NCI-H1930 (cell line): ENCODE results near the gene ARL17B.
A peak's percentile ranks its signal among the peaks of the same experiment; 100 is the strongest.
"Not testable (repeated sequence)": the region's sequence is repeated elsewhere in the genome, so short reads cannot be mapped to it uniquely, and the experiment has no call there.

Source experiments
- DNase-seq, 2 experiments: peaks; one replicate each; lab custom pipeline; 2025; lab: John Stamatoyannopoulos, UW

ARL17B gene

DNA sequence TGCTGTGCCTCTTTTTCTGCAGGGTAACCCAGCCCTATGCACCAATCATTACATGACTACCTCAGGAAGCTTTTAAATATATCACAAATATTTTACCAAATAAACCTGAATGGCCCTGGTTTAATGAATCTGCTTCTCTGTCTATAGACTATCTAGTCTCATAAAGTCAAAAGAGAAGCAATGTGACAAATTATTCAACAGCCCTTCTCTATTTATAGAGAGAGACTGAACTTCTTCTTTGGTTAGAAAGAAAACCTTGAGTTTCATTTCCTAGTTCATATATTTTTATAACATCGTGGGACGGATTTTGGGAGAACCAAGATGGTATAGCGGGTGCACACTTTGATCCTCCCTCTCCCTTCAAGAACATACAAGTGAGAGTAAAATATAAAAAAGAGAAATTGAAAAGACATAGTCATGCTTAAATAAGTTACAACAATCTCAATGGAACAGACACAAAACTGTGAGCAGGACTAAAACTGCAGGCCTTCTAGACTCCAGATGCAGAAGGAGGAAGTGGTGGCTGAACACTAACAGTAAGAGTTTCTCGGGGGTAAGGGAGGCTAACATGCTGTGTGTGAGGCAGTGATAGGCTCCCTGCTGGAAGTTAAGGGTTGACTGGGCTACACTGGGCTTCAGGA lies 70.5 kb downstream of the ARL17B start:
- DNase-seq, result not testable (repeated sequence)

DNA sequence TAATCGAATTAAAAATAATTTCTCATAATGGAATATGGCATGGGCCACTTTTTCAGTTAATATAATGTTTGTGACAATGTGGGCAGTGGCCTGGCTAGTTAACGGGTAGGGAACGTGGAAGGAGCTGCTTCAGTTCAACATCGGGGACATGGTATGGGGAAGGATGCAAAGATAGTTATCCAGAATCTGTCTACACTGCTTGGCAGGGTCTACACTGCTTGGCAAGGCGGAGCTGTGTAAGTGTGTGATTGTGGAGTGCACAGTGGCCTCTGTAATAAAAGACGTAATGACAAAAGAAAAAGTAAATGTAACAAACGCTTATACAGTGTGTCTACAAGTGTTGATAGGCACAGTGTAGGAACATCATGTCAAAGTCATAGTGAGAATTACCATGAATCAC lies 74.0 kb downstream of the ARL17B start:
- DNase-seq, result not testable (repeated sequence)

DNA sequence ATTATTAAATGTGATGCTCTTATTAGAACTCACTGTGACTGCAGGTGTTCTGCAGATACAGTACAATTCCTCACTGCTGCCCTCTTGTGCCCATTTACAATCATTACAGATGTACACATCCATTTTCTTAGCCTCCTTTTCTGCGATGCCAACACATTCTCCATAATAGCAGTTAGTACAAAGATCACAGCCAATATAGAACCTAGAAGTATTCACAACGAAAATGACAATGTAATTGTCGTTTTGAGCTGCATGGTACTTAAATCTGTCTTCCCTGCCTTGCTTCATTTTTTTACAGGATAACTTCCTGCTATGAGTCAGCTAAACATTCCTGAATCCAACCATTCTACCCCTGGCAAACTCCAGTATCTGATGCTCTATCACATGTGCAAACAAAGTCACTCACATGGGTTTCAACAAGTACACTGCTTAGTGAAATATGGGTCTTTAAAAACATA lies 74.8 kb downstream of the ARL17B start:
- peak; percentile 17 to 62 for DNase-seq

DNA sequence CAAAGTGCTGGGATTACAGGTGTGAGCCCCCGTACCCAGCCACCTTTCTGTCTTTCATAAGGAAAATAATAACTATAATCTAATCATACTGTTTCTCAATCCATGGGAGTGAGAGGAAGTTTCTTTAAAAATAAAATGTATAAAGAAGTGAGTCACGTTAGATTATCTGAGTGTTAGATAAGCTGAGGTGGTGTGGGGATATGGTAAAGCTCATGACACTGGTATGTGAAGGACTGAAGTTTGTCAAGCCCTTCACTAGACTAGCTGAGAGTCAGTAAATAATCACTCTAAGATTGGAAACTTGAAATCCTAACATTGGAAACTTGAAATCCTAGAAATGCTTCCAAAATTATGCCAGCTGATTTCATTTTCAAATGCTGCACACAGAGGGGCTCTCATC lies 76.1 kb downstream of the ARL17B start:
- not testable (repeated sequence) for DNase-seq

DNA sequence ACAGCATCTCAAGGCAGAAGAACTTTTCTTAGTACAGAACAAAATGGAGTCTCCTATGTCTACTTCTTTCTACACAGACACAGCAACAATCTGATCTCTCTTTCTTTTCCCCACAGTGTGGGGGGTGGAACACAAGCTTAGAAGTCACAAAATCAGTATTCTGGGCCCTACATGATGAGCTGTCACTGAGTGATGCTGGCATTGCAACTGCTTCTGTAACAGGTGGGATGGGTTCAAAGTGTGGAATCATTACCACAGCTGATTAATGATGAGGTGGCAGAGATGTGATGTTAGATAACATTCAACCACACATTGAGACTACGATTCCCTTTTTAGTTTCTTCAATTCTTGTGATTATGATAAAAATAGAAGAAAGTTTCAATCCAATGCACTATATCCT lies 77.1 kb downstream of the ARL17B start:
- not testable (repeated sequence) for DNase-seq

DNA sequence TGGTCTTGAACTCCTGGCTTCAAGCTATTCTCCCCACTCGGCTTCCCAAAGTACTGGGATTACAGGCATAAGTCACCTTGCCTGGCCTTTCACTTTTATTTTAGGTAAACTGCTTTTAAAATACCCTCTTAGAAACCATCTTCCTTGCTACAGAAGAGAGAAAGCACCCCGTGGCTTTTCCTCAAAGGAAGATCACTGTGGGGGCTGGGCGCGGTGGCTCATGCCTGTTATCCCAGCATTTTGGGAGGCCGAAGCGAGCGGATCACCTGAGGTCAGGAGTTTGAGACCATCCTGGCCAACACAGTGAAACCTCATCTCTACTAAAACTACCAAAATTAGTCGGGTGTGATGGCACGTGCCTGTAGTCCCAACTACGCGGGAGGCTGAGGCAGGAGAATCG lies 78.9 kb downstream of the ARL17B start:
- not testable (repeated sequence) for DNase-seq

DNA sequence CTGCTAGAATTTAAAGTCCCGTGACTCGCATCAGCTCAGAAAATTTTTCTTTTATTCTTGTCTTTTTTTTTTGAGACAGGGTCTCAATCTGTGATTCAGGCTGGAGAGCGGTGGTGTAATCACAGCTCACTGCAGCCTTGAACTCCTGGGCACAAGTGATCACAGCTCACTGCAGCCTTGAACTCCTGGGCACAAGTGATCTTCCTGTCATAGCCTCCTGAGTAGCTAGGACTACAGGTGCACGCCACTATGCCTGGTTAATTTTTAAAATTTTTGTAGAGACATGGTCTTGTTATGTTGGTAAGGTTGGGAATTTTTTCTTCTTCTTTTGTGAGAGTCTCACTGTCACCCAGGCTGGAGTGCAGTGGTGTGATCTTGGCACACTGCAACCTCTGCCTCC lies 80.2 kb downstream of the ARL17B start:
- not testable (repeated sequence) for DNase-seq

DNA sequence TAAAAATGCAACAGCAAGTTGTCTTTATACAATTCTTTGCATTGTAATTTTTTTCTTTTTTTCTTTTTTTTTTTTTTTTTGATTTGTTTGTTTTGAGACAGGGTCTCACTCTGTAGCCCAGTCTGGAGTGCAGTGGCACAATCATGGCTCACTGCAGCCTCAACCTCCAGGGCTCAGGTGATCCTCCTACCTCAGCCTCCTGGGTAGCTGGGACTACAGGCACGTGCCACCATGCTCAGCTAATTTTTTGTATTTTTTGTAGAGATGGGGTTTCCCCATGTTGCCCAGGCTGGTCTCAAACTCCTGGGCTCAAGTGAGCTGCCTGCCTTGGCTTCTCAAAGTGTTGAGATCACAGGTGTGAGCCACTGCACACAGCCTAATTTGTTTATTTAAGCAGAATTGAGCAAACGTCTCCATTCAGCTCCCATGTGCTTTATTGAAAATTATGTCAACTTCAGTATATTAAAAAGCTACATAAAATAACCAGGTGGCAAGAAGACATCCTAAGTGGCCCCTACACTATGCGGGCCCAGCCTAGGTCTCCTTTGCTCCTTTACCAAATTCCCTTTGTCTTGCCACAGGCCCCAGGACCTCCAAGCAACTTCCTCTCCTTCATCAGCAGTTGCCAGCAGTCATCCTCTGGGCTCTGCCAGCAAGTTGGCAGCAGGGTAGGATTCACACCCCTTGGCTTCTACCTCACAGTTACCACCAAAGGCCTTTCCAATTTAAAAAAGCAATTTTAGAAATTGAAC lies 84.7 kb downstream of the ARL17B start:
- not testable (repeated sequence) for DNase-seq

DNA sequence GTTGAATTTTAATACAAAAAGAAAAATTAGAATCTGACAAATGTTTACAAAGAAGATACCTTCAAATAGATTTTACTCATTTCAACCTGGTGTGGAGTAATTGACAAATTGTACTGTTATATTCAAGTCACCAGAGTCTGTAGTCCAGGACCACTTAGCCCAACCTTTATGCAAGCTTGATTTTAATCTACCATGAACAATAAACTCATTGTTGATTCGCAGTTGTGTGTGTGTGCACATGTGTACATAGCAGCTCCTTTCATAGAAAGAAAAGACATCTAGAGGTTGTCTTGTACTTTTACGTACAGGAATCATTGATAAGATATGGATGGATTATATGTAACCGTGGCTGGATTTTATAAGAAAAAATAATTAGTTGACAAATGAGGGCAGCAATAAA lies 87.3 kb downstream of the ARL17B start:
- DNase-seq, result no peak

DNA sequence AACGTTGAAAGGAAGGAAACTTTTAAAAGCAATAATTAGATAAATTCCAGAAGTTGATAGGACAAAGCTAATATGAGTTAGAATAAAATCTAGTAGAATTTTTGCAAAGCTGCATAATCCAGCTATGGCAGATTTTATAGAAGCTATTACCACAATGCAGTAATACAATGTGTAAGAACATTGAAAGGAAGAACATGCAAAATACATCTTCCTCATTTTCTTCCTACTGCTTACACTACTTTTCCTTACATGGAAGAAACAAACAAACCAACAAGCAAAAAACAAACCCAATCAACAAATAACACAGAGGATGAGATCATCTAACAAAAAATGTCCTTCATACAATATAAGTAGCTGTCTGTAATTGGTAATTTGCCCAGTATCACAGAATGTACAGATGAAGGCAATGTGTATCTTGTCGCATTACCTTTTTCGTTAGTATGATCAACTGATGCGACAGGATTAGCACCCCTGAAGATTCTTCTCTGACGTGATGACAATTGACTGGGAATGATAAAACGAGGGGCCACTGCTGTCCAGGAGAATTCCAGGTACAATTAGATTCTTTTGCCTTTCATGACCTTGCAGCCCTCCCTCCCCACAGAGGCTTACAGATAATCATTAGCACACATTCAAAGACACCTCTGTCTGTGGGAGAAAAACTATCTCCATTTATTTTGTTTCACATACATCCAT lies 87.9 kb downstream of the ARL17B start:
- no peak for DNase-seq

DNA sequence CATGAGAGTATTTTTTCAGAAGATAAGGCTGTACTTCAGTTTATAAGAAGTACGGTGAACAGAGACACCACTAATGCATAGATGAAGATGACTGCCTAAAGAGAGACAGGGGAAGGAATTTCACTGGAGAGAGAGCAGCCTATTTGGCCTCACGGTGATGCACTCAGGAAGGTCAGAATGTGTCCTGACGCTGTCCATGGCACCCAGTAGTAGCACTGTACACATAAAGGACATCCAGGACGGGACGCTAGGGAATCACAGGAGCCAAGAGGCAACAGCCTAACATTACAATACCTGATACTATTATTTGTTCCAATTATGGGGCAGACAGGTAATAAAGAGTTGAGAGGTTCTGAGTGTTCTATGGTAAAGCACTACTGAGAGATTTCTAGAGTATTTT lies 91.5 kb downstream of the ARL17B start:
- DNase-seq, result no peak

DNA sequence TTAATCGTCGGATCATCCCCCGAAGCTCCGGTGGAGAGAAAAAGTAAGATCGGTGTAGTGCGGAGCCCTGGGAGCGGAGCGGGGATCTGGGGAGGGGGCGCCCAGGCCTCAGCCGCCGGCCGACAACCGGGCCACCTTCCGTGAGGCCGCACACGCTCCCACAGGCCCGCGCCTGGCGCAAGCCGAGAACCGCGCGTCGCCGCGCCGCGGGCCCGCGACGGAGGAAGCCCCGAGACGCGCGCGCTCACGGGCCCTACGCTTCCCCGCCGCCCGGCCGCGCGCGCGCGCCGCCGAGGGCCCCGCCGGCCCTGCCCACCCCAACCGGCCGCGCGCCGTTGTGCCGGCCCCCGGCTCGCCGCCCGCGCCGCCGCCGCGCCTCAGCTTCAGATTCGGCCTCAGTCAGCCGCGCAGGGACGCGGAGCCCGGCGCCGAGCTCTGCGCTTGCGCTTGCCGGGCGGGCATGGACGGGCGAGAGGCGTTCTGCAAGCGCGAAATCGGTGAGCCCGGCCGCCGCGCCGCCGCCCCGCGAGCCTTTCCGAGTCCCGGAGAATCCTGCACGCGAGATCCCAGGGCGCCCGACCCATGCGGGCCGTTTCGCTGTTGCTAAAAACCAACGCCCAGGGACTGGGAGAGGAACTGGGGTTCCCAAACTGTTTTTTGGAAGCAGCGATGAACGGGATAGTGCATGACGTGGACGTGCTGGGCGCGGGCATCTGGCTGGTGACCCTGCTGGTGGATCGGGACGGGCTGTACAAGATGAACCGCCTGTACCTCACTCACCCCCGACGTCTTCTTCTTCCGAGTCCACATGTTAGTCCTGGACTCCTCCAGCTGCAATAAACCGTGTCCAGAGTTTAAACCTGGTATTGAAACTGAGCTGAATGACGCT lies 94.7 kb downstream of the ARL17B start:
- peak; percentile 61 to 88 for DNase-seq

DNA sequence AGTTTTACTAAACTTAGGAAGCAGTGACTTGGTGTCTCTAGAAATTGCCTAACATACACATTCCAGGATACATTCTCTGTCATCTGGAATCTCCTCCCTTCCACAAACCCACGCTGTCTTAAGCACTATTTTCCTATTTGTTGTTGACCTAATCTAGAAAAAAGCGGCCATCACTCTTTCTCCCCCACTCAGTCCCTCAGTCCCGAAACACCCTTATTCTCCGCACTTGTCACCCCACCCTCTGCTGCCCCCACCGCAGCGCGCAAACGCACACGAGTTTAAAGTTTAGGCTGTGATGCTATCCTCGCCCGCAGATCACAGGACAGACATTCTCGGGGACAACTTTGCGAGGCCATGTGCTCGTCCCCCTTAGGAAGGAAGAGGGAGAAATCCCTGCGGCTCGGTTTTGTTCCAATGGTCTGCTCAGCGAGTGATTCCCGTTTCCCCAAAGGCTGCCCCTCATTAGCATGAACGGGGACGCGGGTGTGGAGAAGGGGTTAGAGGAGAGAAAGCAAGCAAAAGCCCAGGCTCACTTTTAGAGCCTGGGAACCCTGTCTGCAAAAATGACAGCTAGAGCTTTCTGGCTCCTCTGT lies 95.4 kb downstream of the ARL17B start:
- DNase-seq, result not testable (repeated sequence)

DNA sequence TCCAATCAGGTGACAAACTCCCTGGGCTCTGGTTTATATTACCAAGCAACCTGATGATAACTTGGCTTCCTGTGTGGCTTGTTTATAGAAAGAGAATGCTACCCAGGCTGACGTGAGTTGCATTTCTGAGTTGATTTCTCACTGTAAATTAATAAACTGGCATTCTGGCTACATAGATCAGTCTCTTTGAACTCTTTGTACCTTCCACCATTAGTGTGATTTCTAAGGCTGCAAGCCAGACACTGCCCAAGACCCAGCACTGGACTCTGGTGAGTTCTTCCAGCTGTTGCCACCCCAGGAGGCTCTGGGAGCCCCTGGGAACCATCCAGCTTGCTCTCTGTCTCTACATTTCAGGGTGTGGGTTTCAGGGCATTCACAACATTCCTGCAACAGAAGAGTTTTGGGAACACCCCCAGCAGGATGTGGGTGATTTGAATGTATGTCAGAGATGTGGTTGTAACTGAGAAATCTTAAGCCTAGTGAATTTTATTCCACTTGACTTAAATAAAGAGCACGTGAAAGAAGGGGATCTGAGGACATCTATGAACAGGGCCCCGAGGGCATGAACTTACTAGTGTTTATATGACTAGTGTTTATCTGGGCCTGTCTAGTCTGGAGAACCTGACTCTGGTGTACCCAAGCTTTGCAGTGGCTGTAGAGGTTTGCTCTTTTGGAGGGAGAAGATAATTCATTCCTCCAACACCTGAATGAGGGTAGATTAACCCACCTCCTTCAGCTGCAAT lies 96.9 kb downstream of the ARL17B start:
- DNase-seq, result no peak

DNA sequence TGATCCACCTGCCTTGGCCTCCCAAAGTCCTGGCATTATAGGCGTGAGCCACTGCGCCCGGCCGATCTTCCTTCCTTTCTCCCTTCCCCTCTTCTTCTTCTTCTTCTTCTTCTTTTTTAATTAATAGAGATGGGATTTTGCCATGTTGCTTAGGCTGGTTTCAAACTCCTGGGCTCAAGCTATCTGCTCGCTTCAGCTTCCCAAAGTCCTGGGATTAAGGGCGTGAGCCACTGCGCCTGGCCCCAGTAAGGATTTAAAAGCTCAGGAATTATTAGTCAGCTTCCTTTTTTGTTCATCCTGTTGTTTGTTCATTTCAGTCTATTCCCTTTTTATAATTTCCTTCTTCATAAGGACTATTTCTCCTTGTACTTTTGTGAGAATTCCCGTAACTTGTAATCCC lies 99.3 kb downstream of the ARL17B start:
- no peak for DNase-seq

DNA sequence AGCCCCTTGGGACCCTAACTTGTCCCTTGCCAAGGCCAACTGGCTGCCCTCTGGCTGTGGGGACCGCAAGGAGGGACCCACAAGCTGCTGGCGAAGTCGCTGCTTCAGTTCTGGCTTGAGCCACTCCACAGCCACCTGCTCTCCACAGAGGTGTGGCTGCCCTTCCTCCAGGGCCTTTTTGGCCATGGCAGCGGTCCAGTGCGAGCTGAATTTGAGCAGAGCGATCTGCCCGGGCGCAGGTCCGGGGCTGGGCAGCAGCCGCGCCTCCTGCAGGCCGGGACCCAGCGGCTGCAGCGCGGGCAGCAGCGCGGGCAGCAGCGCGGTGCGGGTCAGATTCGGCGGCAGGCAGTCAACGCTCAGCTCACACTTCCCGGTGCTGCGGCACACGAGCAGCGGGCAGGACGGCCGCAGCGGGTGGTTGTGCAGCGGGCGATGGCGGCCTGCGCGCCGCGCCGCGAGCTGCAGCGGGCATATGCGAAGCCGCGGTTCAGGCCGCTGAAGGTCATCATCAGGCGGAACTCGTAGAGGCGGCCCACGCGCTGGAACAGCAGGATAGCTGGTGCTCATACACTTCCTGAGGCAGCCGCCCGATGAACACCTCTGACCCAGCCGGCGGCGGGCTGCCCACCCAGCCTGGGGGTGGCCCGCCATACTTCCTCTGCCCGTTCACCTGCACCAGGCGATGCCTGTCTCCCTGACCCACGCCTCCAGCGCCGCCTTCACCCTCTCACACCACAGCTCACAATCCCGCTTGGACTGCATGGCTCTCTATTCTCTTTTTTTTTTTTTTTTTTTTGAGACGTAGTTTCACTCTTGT lies 101.5 kb downstream of the ARL17B start:
- DNase-seq, result not testable (repeated sequence)

DNA sequence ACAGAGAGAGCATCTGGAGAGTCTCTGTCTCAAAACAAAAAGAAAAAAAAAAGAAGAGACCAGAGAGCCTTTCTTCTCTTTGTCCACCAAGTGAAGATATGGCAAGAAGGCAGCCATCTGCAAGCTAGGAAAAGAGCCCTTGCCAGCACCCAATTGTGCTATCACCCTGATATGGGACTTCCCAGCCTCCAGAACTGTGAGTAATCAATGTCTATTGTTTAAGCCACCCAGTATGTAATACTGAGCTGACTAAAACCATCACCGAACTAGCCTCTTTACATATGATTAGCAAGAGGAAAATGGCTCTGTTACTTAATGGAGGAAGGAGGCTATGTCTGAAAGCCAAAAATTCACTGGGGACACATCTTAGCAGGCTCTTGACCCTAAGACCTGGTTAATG lies 105.2 kb downstream of the ARL17B start:
- not testable (repeated sequence) for DNase-seq

DNA sequence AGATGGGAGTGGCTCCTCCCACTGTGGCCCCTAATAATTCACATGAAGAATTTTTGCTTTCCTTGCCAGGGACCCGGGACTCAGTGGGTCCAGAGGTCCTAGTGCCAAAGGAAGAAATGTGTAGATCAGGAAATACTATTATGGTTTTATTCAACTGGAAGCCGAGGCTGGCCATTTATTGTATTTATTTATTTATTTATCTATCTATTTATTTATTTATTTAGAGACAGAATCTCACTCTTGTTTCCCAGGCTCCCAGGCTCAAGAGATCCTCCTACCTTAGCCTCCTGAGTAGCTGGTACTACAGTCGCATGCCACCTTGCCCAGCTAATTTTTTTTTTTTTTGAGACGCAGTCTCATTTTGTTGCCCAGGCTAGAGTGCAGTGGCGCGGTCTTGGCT lies 107.4 kb downstream of the ARL17B start:
- not testable (repeated sequence) for DNase-seq

DNA sequence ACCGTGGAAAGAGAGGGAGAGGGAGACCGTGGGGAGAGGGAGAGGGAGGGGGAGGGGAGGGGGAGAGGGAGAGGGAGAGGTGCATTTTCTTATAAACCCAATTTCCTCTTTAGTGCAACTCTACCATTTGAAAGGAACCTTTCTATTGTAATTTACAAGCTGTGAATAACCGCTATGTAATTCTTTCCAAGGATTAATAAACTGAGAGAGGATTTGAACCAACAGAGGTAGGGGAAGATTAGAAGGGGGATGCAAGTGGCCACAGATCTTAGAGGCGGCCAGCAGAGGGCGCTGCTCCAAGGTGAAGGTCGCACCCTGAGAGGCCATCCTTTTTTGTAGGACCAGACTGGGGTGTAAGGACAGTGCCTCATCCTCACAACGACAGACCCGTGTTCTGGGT lies 107.8 kb downstream of the ARL17B start:
- DNase-seq, result peak in 1 of 2 experiments; percentile 26

DNA sequence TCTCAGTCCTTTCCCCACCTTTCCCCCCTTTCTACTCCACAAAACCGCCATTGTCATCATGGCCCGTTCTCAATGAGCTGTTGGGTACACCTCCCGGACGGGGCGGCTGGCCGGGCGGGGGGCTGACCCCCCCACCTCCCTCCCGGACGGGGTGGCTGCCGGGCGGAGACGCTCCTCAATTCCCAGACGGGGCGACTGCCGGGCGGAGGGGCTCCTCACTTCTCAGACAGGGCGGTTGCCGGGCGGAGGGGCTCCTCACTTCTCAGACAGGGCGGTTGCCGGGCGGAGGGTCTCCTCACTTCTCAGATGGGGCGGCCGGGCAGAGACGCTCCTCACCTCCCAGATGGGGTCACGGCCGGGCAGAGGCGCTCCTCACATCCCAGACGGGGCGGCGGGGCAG lies 108.8 kb downstream of the ARL17B start:
- not testable (repeated sequence) for DNase-seq
